GM18858 (cell line): ENCODE results near the gene GRIP2.

Experiments
- ATAC-seq: cut with Tn5 transposase; IDR thresholded peaks from one replicate; pipeline ENCODE4 v1.9.1; 2021; ENCODE audit not compliant: unreplicated experiment

Gene GRIP2

DNA sequence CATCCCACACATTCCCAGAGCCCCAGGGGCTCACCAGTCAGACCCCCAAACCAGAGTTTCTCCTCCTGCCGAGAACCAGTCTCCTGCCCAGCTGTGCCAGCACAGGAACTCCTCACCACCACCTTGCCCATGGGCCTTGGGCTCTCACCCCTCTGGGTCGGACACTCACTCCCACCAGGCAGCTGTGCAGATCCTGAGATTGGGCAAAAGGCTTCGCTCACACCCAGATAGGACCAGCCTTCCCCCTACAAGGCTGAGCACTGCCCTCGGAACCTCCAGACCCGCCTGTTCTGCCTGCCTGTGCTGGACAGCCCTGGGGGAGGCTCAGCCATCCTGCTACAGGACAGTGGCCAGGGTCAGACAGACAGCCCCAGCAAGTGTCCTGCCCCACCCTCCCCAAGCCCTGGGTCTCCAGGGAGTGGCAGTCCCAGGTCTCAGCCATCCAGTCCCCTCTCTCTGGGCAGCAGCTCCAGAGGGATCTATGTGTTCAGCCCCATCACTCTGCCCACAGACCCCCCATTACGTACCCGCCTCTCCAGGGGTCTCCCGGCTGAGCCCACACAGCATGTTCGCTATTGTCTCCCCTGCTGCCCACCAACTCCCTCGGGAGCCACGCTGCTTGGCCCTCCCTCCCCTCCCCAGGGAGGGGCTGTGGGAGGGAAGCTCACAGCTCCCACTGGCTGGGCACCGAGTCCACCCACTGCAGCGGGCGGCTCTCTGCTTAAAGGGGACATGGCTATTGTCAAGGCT, at the start of gene GRIP2:
Gene GRIP2, minus strand, starts transcription at position 601 of the 750 bp plus-strand sequence. Its CDS starts 34 bp downstream, at position 567.
- ATAC-seq, result no peak

DNA sequence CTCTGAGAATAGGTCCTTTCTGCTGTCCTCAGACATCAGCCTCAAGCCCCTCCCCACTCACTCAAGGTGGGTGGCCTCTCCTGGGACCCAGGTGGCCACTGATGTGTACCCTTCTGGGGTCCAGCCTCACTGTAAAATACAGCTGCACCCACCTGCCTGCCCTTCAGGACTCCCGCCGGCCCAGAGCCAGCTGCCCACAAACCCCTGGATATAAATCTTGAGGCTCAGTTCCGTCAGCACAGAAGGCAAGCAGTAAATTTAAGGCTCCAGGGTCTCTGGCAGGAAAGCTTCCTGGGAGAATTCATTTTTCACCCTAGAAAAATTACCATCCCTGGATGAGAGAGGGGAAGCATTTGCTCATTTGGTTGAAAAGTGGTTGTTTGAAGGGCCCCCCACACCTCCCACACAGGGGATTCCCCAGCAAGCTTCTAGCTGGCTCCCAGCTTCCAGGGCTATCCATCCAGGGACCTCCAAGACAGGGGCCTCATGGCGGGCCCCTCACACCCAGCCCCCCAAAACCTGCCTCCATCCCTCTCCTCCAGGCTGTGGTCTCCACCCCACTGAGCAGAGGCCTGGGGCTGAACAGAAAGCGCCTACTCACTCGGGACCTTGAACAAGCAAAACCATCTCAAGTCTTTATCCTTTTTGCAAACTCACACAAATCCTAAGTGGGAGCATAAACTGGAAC, 48.4 kb upstream of the GRIP2 start:
- ATAC-seq, result no peak

GRCh38 chr3:14587740-14588360, 47.7 kb upstream of the GRIP2 start:
- ATAC-seq, result no peak

- ATAC-seq, result no peak
Measured at GRCh38 chr3:14586611-14587010, 46.5 kb upstream of the GRIP2 start.

DNA sequence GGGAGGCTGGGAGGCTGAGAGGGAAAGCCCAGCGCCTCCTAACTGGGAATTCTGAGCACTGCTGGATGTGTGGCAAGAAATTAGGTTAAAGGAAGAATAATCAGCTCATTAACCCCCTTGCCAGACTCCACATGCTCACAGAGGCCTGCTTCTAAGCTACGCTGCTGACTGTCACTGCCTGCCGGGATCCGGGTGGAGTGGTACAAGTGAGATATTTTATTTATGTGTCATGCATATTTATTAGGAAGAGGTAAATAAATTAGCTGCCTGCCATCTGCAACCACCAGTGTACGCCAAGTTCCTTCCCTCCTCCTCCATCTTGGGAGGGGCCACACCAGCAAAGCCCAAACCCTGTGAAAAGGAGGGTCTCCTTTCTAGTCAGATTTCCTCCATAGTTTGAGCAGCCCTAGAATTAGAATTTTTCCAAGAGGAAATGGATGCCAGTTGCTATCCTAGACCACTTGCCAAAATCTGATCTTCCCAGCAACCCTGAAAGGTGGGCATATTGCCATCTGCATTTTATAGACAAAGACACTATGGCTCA, 43.5 kb upstream of the GRIP2 start:
- ATAC-seq, result no peak

DNA sequence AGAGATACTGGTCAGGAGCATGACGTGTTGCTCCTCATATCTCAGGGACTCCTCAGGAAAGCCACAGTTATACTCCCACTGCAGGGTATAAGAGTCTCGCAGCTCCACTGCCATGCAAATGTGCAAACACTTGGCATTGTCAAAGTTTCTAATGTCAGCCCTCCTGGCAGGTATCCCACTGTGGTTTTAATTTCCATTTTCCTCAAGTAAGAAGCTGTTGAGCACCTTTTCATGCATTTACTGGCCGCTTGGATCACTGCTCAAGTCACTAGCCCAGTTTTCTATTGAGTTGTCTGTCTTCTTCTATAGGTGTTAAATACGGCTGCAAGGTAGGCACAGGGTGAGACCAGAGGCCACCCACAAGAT, 41.9 kb upstream of the GRIP2 start:
- ATAC-seq, result no peak

GRCh38 chr3:14581334-14582044, 41.3 kb upstream of the GRIP2 start:
- no peak for ATAC-seq

DNA sequence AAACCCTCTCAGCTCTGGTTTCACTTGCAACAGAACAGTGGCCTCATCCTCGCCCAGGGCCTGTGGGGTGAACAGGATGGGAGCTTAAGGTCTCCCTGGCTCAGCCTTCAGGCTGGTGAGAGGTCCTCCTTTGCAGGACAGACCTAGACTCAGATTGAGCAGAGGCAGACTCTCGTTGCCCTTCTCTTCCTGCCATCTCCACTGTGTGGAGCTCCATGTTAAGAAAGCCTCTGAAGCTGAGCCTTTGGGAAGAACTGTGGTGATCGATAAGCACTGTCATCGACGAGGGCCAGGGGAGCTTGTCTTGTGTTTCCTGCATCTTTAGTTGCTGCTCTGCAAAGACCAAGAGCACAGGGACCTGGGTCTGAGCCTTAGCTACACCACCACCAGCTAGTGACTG, 37.8 kb upstream of the GRIP2 start:
- no peak for ATAC-seq

- no peak for ATAC-seq
Measured at GRCh38 chr3:14576163-14576562, 36.0 kb upstream of the GRIP2 start.

DNA sequence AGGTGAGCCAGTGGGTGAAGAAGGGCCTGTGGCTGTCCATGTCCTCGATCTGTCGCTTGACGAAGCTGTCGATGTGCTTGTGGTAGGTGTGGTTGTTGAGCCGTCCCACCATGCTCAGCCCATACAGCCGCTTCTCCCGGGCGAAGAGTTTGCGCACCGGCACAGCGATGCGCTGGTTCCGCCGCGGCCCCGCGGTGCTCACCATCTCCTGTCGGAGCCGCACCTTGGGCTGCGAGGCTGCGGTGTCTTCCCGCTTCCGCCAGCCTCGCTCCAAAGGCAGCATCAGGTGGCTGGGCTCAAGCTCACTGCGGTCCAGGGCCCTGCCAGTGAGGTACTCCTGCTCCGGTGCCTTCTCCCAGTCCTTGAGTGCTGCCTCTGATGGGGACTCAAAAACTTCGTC, 34.0 kb upstream of the GRIP2 start:
- ATAC-seq, result no peak

DNA sequence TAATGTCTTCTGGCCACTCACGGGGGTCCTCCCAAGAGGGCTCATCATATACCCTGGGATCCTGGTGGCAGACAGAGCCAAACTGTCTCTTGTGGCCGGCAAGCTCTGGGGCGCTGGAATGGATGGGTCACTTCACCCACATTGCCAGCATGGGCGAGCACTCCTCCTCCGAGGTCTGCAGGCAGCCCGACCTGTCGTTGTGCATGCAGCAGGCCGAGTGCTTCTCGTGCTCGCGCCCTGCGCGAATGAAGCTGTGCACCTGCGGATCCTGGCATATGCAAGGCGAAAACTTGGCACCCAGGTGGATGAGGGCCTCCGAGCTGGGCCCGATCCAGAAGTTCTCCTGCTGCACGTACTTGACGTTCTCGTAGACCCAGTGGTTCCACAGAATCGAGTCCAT, 33.6 kb upstream of the GRIP2 start:
- ATAC-seq, result no peak

GRCh38 chr3:14570864-14571263, 30.7 kb upstream of the GRIP2 start:
- no peak for ATAC-seq

DNA sequence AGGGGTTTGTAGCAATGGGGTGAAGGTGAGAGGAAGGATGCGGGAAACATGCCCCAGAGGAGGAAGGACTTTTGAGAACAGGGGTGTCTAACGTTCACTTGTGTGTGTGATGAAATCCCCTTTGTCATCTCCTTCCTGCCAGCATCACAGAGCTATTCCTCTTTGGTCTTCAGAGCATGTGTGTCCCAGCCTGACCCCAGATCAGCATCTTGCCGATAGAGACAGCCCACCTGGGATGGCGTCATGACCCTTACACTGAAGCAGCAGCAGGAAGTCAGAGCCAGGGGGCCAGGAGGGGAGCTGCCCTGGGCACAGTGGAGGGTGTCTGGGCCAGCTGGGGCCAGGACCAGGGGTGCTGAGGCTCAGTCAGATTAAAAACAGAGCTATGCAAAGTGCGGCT, 29.9 kb upstream of the GRIP2 start:
- ATAC-seq, result no peak

DNA sequence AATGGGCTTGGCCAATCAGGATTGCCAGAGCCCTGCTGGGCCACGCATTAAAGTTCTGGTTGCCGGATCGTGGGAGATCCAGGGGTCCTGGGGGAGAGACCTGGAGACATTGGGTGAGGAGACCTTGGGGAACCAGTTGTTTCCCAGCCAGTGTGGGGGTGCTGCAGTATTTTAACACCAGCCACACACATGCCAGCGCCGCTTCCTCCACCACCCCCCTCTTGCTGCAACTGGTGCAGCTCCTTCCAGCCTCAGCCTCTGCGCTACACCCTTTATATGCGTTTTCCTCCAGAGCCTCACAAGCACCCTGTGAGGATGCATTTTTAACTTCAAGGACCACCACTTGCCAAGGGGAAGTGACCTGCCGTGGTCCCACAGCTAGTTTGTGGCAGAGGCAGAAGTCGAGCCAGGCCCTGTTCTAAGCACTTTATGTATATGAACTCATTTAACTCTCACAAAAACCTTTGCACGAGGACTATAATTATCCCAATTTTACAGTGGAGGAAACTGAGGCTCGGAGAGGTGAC, 29.4 kb upstream of the GRIP2 start:
- no peak for ATAC-seq

GRCh38 chr3:14568269-14568668, 28.1 kb upstream of the GRIP2 start:
- no peak for ATAC-seq

DNA sequence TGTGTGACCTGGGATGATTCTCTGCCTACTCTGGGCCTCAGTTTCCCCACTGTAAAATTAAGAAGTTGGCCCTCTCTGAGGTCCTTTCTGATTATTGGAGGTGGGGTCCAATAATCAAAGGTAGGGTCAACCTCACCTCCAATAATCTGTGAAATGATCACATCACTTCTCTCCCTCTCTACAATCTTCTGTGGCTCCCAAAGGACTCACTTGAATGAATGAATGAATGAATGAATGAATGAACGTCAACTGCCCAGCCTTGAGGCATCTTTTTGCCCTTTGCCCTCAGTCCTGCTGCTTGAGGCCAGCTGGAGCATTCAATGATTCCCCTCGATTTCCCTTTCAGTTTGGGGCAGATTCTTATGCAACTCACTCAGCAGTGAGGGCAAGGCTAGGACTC, 26.7 kb upstream of the GRIP2 start:
- ATAC-seq, result no peak

DNA sequence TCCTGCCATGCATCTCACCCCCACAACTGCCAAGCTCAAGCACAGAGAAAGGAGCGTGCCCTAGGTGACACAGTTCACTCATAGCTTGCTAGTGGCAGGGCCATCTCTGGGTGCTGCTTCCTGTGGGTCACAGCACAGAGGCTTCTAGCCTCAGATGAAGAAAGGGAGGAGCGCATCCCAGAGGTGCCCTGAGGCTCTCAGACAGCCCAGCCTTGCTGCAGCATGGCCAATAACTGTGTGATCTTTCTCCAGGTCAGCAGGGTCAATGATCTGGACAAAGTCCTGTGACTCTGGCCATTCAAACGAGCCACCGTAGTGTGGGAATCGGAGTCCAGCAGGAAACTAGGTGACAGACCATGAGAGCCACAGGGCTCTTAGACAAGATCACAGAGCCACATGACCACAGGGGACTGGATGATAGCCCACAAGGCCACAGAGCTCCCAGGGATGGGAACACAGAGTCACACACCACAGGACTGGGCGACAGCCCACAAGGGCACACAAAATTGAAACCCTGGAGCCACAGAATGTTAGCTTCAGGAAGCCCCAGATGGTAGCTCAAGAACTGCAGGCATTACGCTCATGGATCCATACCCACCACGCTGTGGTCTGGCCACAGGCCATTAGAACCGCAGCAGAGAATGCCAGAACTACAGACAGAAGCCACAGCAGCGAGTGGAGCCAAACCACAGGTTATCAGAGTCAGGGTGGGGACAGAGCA, 25.9 kb upstream of the GRIP2 start:
- ATAC-seq, result no peak

GRCh38 chr3:14564741-14565140, 24.6 kb upstream of the GRIP2 start:
- no peak for ATAC-seq

GRCh38 chr3:14563946-14564539, 23.9 kb upstream of the GRIP2 start:
- ATAC-seq, result no peak
